HG02981 (cell line): ENCODE data around the gene ZNF407.

Experiments used
- ATAC-seq: cut with Tn5 transposase; IDR thresholded peaks from one replicate; pipeline ENCODE4 v1.9.1; 2021; ENCODE audit warnings: mild to moderate bottlenecking, moderate library complexity; ENCODE audit not compliant: unreplicated experiment

ZNF407 gene

DNA sequence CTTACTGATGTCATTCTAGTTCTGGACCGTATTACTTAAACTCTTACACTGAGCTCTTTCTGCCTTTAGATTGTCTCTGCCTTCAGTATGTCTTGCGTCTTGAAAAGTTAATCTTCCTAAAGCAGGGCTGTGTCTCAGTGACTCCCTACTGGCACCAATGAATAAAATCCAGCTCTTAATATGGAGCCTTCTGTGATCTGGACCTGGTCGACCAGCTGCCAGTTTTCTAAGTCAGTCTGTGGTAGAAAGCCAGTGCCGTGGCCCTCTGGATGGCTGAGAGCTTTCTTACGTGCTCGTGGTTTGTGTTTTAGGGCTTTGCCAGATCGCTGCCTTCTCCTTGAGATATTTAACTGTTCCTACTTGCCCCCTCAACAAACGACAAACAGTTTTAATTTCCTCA, 26.8 kb downstream of the ZNF407 start:
- no peak for ATAC-seq

DNA sequence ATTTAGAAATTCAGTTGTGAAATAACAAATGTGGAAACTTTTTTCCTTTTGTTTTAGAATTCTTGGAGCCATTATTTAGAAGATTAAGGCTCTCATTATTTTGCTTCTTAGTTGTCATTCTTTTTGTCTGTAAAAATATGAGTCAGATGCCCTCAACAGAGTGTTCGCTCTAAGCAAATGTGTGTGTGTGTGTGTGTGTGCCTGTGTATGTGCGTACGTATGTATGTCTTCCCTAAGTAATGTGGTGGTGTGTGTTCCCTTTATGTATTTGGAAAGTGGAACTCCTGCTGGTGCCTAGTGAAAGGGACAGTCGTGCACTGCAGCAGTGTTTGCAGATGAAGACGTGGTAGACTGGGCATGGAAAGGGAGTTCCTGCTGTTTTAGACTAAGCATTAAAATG, 27.5 kb downstream of the ZNF407 start:
- no peak for ATAC-seq

DNA sequence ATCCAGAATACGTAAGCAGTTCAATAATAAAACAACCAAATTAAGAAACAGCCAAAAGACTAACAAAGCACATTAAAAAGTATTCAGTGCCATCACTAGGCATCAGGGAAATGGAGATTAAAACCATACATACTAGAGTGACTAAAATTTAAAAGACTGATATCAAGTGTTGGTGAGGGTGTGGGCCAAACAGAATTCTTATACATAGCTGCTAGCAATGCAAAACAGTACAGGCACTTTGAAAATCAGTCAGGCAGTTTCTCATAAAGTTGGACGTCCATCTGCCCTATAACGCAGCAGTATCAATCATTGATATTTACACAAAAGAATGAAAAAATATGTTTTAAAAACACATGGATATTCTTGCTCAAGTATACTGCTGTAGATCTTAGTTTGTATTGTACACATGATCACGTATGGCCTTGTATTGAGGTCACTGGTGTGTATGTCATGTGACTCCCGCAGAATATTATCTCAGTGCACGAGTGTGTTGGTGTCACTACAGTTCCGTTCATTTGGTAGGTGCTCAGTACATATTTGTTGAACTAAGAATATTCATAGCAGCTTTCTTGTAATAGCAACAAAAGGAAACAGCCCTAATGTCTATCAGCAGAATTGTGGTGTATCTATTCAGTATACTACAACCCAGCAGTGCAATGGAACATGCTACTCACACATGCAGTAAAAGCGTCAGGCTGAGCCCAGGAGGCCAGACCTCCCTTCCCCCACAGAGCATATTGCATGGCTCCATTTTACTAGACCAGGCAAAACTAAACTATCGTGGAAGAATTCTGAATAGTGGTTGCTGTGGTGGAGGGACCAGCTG, 28.6 kb downstream of the ZNF407 start:
- ATAC-seq: no peak

DNA sequence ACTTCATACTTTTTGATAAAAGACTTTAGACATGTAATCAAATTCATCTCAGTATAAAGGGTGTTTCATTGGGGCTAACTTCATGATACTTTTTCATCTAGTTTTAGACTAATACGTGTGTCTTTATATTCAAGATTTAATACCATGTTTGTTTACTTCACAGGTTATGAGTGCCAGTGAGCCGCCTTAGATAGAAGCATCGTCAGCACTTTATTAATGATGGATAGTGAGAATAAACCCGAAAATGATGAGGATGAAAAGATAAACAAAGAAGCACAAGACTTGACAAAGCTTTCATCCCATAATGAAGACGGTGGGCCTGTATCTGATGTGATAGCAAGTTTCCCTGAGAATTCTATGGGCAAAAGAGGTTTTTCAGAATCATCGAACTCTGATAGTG, 33.1 kb downstream of the ZNF407 start:
- no peak for ATAC-seq

DNA sequence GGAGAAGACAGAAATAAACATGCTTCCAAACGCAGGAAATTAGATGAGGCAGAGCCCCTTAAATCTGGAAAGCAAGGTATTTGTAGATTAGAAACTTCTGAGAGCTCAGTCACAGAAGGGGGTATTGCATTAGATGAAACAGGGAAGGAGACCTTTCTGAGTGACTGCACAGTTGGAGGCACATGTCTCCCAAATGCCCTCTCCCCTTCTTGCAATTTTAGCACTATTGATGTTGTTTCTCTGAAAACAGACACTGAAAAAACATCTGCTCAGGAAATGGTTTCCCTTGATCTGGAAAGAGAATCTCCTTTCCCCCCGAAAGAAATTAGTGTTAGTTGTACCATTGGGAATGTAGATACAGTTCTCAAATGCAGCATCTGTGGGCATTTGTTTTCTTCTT, 33.5 kb downstream of the ZNF407 start:
- no peak for ATAC-seq

DNA sequence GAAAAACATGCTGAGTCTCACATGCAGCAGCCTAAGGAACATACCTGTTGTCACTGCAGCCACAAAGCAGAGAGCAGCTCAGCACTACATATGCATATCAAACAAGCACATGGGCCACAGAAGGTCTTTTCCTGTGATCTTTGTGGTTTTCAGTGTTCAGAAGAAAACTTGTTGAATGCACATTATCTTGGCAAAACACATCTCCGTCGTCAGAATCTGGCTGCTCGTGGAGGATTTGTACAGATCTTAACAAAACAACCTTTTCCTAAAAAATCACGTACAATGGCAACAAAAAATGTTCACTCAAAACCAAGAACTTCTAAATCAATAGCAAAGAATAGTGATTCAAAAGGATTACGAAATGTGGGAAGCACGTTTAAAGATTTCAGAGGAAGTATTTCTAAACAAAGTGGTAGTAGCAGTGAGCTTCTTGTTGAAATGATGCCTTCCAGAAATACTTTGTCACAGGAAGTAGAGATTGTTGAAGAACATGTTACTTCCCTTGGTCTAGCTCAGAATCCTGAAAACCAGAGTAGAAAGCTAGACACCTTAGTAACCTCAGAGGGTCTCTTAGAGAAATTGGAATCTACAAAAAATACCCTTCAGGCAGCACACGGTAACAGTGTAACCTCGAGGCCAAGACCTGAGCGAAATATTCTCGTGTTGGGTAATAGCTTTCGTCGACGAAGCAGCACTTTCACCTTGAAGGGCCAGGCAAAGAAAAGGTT, 34.1 kb downstream of the ZNF407 start:
- no peak for ATAC-seq

DNA sequence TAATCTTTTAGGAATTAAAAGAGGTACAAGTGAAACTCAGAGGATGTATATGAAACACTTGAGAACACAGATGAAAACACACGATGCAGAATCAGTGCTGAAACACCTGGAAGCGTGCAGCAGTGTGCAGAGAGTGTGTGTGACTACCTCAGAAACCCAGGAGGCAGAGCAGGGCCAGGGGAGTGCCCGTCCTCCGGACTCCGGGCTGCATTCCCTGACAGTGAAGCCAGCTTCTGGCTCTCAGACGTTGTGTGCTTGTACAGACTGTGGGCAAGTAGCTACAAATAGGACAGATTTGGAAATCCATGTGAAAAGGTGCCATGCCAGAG, 34.6 kb downstream of the ZNF407 start:
- no peak for ATAC-seq

DNA sequence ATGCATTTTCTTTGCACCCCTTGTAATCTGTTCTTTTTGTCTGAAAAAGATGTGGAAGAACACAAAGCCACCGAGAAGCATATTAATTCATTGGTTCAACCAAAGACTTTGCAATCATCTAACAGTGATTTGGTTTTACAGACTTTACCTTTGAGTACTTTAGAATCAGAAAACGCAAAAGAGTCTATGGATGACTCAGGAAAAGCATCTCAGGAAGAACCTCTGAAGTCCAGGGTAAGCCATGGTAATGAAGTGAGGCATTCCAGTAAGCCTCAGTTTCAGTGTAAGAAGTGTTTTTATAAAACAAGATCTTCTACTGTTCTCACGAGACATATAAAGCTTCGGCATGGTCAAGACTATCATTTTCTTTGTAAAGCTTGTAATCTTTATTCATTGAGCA, 35.2 kb downstream of the ZNF407 start:
- no peak for ATAC-seq

DNA sequence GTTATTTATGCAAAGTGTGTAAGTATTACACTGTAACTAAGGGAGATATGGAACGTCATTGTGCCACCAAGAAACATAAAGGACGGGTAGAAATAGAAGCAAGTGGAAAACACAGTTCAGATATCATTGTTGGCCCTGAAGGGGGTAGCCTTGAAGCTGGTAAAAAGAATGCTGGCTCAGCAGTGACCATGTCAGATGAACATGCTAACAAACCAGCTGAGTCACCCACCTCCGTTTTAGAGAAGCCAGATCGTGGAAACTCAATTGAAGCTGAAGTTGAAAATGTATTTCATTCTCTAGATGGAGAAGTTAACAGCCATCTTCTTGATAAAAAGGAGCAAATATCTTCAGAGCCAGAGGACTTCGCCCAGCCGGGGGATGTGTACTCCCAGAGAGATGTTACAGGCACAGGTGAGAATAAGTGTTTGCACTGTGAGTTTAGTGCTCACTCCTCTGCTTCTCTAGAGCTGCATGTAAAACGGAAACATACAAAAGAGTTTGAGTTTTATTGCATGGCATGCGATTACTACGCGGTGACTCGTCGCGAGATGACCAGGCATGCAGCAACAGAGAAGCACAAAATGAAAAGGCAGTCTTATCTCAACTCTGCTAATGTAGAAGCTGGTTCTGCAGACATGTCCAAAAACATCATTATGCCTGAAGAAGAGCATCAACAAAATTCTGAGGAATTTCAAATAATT, 36.1 kb downstream of the ZNF407 start:
- no peak for ATAC-seq

DNA sequence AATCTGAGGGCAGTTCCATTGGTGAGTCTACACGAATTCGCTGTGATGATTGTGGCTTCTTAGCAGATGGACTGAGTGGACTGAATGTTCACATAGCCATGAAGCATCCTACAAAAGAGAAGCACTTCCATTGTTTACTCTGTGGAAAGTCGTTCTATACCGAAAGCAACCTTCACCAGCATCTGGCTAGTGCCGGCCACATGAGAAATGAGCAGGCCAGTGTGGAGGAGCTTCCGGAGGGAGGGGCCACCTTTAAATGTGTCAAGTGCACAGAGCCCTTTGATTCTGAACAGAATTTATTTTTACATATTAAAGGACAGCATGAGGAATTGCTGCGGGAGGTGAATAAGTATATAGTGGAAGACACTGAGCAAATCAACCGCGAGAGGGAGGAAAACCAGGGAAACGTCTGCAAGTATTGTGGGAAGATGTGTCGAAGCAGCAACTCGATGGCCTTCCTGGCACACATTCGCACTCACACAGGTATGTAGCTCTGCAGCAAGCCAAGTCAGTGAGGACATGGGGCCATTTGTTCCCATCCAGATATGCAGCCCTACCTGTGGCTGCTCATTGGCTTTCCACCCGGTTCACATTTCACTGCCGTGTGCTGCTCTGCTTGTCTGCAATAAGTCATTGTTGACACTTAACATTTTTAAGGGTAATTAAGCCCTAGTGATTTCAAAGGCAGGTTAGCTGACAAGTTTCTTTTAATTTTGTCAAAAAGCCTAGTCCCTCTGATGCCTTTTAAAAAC, 37.7 kb downstream of the ZNF407 start:
- ATAC-seq: no peak

DNA sequence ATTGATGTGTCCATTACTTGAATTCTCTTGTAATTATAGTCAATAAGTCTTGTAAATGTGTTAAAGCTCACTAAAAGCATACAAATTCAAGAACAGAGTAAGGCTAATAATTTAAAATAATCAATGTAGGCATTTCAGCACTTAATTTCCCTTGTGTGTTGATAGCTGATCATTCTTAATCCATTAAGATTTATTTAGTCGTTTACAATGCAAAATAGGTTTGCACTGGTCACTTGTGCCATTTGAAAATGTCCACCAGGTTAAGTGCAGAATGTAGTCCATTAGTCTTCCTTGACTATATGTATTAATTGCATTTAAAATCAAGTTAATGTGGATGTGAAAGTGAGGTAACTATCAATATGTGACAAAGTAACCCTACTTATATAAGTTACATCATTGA, 39.4 kb downstream of the ZNF407 start:
- no peak for ATAC-seq

DNA sequence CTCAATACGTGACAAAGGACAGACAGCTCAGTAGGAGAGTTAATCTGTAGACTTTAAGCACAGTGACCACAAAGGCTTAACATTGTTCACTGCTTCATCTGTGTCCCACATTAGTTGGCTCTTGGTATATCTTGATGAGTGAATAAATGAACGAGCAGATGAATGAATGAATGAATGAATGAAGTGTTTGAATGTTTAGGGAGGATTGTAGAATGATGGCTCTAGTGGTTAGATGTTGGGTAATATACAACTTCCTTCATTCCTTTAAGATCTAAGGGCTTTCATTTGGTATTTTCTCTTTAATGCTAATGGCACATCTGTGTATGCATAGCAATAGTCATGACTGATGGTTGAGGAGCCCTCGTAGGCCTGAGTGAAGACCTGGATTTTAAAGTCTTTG, 40.5 kb downstream of the ZNF407 start:
- no peak for ATAC-seq

DNA sequence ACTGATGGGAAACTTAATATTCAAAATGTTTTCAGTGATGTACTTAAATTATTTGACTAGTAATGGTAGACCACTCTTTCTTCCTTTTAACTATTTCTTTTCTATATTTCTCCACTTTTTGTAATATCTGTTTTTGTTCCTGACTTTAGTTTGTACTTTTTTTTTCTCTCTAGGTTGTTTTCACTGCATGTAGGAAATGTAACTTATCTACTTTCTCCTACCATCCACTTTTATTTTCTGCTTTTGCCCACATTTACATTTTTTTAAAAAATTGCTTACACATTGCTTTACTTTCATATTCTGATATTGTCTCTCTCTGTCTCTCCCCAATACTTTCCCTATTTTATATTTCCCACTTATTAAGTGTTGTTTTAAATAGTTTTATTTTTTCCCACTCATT, 47.0 kb downstream of the ZNF407 start:
- no peak for ATAC-seq

DNA sequence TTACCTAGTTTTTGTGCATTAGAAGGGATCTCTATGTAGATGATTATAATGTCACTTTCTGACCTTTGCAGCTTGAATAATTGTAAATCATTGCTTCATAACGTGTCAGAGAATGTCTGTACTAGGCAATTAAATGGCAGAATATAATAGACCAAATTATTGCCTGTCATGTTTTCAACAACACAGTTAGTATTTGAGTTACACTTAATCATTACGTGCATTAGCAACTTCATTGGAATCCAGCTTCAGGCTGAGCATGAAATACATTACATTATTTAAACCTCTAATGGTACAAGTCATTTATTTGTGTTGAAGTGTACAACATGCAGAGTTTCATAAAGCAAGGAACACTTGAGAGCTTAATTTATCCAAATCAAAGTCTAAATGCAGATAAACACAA, 48.0 kb downstream of the ZNF407 start:
- ATAC-seq: no peak

DNA sequence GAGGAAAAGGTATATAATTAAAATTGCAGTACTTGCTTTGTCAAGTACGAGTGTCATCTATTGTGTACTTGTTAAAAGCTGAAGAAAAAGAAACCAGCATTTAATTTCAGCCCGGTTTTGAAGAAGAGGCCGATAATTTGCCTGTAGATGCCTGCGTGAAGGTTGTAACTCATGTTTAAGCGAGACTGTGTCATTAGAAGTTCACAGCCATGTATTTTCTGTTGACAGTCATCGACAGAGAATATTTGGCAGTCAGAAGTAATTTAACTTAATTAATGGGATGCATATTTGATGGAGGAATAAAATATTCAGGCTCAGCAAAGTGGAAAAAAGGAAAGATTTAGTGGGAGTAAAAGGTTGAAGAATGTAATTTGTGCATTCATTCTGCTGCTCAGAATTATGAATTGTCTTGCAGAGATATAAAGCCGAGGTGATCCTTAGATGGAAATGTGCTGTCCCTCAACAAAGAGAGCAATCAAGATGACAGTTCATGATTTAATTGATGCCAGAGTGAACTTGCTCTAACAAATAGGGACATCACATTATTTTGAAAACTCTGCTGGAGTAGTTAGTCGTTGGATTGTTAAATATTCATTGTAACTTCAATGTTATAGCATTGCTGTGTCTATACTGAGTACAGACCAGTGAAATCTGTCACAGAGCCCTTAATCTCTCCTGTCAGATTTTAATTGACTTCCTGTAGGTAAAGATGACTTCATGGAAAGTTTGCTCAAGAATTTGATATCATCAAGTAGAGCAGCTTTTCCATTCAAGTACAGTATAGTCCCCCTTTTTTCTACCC, 53.9 kb downstream of the ZNF407 start:
- no peak for ATAC-seq

DNA sequence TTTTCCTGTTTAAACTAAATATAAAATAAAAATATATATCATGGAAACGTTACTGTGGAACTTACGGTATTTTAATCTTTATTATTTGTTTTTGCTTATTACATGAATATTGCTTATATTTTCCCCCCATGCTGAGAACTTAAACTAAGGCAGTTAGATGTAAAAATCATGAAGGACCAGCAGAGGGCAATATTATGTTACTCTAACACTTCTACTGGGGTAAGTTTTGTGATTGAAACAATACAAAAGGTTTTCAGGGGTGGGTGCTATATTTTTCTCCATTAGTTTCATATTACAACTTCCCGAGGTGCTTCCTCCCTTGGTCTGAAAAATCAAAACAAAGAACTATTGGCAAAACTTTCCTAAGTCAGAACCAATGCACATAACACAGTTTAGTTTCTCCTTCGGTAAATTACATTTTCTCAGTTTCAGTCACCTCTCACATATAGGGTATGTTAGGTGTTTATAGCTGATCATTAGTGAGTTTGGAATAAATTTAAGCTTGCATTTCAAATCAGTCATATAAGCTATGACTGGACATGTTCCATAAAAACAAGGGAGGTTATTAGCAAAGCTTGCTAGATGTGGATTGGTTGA, 54.8 kb downstream of the ZNF407 start:
- ATAC-seq: peak; percentile 48

DNA sequence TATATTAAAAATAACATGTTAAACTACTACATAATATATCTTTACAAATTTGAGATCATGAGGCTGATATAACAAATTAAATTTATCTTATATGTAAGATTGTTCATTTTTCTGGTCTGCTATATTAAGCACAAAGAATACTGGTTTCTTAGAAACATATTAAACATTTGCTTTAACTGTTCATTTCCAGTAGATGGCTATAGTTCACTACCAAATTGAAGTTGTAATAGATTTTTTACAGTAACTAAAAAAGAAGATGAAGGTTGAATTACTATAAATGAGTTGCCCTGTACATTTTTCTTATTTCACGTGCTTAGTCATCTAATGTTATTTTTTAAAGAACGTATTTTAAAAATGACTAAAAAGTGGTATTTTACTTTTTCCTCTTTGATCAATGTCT, 57.0 kb downstream of the ZNF407 start:
- ATAC-seq: no peak

DNA sequence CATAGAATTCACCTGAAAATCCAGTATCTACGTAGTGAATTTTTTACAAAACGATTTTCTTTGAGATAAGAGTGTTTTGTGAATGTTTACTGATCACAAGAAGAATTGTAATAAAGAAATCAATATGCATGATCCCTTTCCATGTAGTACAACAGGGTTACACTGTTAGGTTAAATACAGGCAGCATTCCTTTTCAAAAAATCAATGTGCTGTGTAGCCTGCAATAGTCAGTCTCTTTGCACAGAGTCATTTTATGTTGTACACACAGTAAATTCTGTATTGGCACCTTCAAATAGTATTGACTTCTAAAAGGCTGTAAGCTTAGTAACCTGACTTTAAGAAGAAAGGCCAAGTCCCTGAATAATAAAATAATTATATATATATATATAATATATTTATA, 63.3 kb downstream of the ZNF407 start:
- ATAC-seq: no peak

DNA sequence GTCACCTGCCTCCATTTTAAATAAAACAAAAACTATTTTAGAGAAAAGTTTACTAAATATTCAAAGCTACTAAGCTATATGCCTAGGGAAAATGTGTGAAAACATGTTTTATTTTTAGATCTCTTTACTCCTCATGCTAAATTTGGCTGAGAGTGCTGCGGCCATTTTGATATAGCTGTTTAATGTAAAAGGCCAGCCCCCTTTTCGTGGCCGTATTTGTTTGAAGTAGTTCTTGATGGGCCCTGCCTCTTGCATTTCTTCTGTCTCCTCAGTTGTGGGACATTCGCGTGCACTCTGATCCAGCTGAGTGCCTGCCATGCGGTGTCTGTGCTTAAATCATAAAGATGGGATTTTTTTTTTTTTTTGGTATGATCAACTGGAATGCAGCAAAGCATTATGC, 64.0 kb downstream of the ZNF407 start:
- ATAC-seq: no peak

DNA sequence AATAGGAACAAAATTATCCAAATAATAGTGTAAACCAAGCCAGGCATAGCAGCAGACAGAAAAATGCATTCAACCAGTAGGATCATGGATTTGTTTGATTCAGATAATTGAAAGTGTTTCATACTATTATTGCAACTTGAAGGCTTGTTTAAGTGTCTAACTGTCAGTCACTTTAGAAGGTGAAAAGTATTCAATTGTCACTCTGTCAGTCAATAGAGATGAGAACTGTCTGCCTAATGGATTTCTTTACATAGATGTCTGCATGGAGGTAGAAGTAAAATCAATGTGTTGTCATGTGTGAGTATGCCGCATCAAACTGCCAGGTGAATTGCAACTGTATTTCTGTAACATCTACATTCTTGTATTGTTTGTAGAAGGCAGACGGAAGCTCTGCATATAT, 65.0 kb downstream of the ZNF407 start:
- no peak for ATAC-seq
